Stimulated activated CD4-positive, alpha-beta T cell treated with anti-CD3 and anti-CD28 coated beads, Interleukin-12 subunit alpha, Interleukin-12 subunit beta, amount 100 ng/mL, for 24 hours (primary cell): ENCODE results near the gene KRTAP5-4.
"Not testable (repeated sequence)": the region's sequence is repeated elsewhere in the genome, so short reads cannot be mapped to it uniquely, and the experiment has no call there.

Source experiments
- DNase-seq, 2 experiments: peaks; one replicate each; pipeline ENCODE4 v3.0.0-alpha.2; 2020; ENCODE audit warnings: low read depth in 2 of 2

Gene KRTAP5-4, protein sequence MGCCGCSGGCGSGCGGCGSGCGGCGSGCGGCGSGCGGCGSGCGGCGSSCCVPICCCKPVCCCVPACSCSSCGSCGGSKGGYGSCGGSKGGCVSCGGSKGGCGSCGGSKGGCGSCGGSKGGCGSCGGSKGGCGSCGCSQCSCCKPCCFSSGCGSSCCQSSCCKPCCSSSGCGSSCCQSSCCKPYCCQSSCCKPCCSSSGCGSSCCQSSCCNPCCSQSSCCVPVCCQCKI

DNA sequence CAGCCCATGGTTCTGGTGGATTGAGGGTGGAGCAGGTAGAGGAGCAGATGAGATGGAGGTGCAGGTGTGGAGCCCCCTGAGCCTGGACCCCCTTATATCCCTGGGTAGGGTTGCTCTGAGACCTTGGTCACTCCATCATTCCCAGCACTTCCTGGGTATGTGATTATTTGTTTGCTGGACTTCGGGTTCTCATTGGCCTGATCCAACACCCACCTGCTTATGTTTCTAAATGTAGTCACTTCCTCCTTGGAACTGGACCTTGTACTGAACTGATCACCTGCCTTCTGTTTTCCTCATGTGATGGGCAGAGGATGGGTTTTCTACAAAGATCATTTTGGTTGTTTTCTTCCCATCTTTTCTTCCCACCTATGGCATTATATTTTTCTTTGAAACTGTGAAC is at the start of gene KRTAP5-4:
Gene KRTAP5-4, minus strand, starts transcription at position 53 of the 400 bp plus-strand sequence. Its CDS starts 45 bp downstream, at position 8.
- DNase-seq: no peak

- no peak for DNase-seq
Observed at GRCh38 chr11:1671658-1672057, 49.7 kb upstream of the KRTAP5-4 start.

- no peak for DNase-seq
Observed at GRCh38 chr11:1670905-1671371, 49.0 kb upstream of the KRTAP5-4 start.

DNA sequence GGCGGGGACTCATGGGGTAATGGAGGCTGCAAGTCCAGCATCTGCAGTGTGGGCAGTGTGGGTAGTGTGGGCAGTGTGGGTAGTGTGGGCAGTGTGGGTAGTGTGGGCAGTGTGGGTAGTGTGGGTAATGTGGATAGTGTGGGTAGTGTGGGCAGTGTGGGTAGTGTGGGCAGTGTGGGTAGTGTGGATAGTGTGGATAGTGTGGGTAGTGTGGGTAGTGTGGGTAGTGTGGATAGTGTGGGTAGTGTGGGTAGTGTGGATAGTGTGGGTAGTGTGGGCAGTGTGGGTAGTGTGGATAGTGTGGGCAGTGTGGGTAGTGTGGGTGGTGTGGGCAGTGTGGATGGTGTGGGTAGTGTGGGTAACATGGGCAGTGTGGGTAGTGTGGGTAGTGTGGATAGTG is 48.5 kb upstream of the KRTAP5-4 start:
- DNase-seq: not testable (repeated sequence)

DNA sequence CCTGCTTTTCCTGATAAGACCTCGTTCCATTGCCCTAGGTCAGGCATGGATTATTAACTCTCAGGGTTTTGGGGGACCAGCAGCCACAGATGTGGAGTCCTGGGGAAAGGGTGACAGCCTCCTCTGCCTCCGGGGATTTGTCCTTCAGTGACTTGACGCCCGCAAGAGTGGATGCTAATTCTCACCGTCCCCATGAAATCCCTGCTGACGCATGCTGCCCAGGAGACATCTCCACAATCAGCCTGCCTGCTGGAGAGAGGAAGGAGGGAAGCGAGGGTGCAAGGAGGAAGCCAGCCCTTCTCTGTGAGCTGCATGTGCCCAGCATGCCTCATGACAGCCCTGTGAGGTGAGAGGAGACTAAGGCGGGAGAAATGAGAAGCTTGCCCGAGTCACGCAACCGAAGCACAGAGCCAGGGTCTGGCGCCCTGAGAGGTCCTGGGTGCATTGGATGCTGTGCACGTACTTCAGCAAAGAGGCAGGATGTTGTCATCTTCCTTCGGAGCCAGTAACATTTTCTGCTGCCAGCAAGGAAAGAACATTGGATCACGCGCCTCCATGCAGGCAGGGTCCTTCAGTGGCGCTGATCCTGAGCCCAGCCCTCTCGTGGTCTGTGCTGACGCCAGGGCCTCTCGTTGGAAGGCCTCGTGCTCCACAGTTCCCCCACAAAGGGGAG is 47.7 kb upstream of the KRTAP5-4 start:
- DNase-seq: no peak

DNA sequence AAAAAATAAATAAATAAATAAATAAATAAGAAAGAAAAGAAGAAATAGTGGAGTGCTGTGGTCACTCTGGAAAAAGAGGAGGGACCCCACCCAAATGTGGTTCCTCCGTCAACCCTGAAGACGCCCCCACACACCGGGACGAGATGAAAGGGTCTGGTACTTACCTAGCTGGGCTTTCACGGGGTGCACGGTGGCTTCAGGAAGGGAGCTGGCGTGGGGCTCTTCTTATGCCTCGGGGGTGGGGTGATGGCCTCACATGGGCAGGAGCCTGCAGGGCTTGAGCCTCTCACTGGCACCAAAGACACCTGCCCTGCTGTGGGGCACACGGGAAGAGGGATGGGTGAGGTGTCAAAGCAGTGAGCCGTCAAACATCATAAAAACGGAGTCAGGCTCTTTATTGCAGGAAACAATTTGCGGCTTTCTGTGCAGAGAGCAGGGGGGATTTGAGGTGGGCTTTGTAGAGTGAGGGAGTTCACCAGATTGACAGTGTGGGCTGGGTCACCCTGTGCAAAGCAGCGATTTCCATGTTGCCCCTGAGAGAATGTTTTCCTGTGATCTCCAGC is 47.1 kb upstream of the KRTAP5-4 start:
- no peak for DNase-seq

DNA sequence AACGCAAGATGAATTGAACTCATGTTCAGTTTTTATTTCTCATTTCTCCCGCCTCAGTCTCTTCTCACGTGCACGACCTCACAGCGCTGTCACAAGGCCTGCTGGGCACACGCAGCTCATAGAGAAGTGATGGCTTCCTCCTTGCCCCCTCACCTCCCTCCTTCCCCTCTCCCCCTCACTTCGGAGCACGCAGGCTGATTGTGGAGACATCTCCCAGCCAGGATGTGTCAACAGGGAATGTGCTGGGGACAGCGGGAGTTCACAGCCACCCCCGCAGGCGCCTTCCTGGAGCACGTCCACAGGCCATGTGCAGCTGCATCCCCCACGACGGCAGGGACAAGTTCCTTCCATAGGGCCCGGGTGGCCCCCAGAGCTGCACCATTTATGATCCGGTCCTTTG is 46.0 kb upstream of the KRTAP5-4 start:
- DNase-seq: no peak

GRCh38 chr11:1667121-1667850 is 45.3 kb upstream of the KRTAP5-4 start:
- no peak for DNase-seq

DNA sequence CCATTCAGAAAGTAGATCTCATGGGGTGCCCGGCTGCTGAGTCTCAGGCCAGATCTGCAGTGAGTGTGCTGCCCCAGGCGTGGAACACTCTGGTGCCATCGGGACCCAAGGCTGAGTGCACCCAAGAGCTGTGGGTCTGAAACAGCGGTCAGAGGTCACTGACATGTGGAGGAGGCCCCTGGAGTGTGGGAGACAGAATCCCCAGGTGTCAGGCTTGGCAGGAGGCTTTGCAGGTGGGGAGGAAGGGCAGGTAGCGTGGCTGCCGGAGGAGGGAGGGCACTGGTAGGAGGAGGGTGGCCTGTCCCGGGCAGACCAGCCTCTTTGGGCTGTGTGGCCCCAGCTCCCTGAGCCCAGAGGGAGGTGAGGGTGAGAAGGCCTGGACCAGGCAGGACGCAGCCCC is 43.4 kb upstream of the KRTAP5-4 start:
- DNase-seq: no peak

GRCh38 chr11:1662699-1663283 is 40.9 kb upstream of the KRTAP5-4 start:
- not testable (repeated sequence) for DNase-seq

GRCh38 chr11:1661454-1662269 is 39.7 kb upstream of the KRTAP5-4 start:
- not testable (repeated sequence) for DNase-seq

GRCh38 chr11:1660111-1660867 is 38.4 kb upstream of the KRTAP5-4 start:
- no peak for DNase-seq

DNA sequence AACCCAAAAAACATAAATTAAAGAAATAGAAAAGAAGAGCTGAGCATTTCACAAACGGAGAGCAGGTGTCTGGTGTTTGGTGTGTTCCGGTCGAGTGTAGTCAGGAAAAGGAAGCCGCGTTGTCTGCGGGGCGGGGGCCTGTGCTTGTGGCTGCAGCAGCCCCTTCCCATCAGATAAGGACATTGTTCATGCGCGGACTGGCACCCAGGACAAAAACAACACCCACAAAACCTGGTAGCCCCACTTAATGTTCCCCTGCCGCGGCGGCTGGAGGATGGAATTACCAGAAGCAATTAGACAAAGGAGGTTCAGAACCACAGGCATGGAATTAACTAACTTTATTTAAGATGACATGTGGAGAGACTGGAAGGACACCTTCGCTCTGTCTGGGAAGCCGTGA is 37.6 kb upstream of the KRTAP5-4 start:
- no peak for DNase-seq

- no peak for DNase-seq
Observed at GRCh38 chr11:1656670-1657069, 34.7 kb upstream of the KRTAP5-4 start.

DNA sequence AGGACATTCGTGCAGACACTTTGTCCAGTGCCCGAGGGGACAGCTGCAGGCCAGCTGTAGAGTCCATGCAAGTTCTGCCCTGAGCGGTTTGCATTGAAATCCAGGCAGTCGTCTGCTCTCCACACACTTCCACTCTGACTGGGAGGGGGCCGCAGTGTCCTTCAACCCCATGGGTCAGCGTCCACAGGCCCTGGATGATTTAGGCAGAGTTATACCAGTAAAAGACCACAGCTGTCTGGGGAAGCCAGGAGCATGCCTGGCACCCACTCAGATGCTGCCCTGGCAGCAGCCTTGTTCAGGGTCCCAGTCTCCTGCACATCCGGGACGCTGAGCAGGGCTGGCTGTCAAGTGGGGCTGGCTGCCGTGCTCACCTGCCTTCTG is 34.1 kb upstream of the KRTAP5-4 start:
- no peak for DNase-seq

- no peak for DNase-seq
Observed at GRCh38 chr11:1655168-1656060, 33.5 kb upstream of the KRTAP5-4 start.

DNA sequence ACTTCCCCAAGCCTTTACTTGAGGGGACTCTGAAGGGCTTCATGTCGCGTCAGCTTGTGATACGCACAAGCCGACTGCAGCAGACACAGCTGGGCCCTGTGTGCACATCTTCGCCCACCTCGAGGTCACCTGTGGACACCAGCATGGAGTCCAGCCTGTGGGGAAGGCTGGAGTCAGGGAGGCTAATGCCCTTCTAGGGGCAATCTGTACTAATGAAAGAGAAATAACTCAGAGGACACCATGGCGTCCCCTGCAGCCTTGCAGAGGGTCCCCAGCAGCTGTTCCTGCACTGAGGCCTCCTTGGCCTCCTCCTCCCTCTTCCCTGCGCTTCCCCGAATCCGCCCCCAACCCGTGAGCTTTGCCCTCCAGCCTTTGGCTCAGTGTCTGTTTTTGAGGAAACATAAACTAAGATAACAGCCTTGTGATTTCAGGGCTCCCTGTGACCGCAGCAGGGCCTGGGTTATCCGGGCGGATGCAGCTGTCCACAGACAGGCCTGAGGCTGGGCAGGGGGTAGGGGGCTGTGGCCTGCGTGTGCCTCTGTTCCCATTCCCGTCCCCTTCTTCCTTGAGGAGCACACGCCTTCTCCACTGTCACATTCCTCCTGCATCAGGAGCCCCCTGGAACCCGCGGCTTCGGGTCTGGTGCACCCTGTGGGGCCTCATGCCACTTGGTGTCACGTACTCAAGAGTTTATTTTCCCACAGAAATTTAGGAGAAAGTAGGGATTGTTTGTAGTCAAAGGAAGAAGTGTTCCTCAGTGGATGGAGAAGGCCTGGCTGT is 32.6 kb upstream of the KRTAP5-4 start:
- no peak for DNase-seq

DNA sequence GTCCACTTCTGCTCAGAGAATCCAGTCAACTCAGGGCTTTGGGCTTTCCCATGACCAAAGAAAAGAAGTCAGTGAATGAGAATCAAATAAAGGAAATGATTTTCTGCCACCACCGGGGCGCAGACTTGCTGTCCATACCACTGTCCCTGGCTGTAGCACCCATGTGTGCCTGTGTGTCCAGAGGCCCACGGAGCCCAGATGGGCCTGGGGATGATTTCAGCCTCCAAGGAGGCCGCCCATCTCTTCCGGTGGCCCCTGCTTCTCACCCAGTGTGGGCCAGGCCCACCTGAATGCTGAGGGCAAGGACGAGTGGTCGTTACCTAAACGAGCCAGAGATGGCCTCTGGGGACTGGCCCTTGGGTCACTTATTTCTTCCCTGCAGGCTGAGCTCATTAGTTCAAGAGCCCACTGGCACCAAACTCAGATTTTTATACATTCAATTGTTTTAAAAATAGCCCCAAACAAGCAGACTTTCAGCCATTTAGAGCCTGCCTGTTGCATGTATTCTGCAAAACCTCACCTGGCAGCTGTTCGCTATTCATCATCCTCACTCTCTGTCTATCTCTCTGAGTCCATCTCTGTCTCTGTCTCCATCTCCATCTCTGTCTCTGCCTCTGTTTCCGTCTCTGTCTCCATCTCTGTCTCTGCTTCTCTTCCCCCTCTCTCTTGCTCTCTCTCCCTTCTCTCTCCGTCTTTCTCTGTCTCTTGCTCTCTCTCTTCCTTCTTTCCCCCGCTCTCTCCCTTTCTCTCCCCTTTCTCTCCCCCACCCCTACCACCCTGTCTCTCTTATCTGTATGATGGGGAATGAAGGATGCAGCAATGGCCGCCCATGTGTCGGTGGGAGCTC is 31.8 kb upstream of the KRTAP5-4 start:
- DNase-seq: no peak
